HL-60 (cell line): ENCODE measurements around the gene NME3.

Experiments used
- DNase-seq, 2 experiments: peaks; one replicate each; pipeline ENCODE4 v3.0.0-alpha.2; 2010 to 2020; ENCODE audit warnings: low read depth in 1 of 2, low spot score in 1 of 2
- H3K27ac ChIP-seq: fragments of 250-450 bp; sonication (Bioruptor Pico); replicated peaks from 2 replicates; pipeline ENCODE4 v1.5.1; 2020; ENCODE audit warnings: mild to moderate bottlenecking, moderate library complexity
- H3K27me3 ChIP-seq: fragments of 250-450 bp; sonication (Bioruptor Pico); 2 replicates; pipeline ENCODE4 v1.5.1; 2021; ENCODE audit warnings: mild to moderate bottlenecking, moderate library complexity; ENCODE audit not compliant: insufficient read depth, poor library complexity, severe bottlenecking
- H3K4me3 ChIP-seq: replicated peaks from 2 replicates; pipeline ENCODE4 v1.5.1; 2011; ENCODE audit warnings: mild to moderate bottlenecking, control low read depth, low read length; ENCODE audit not compliant: insufficient read depth
- GABPA ChIP-seq: IDR thresholded peaks from 2 replicates; pipeline ENCODE4 v1.6.1; 2012; ENCODE audit warnings: low read depth
- POLR2AphosphoS5 ChIP-seq: IDR thresholded peaks from 2 replicates; pipeline ENCODE4 v1.6.1; 2012; ENCODE audit warnings: low read depth
- SPI1 ChIP-seq: IDR thresholded peaks from 2 replicates; pipeline ENCODE4 v1.6.1; 2012; ENCODE audit warnings: low read depth, mild to moderate bottlenecking, borderline replicate concordance
- TF ChIP-seq, protein P1 (sequence below): IDR thresholded peaks from 2 replicates; pipeline ENCODE4 v1.6.1; 2012; ENCODE audit warnings: low read depth; ENCODE audit not compliant: insufficient replicate concordance
- TF ChIP-seq, protein P2 (sequence below): IDR thresholded peaks from one replicate; pipeline ENCODE4 v1.5.1; 2011; ENCODE audit warnings: low read length, control low read depth, inconsistent platforms; ENCODE audit not compliant: insufficient read depth

The NME3 gene

DNA sequence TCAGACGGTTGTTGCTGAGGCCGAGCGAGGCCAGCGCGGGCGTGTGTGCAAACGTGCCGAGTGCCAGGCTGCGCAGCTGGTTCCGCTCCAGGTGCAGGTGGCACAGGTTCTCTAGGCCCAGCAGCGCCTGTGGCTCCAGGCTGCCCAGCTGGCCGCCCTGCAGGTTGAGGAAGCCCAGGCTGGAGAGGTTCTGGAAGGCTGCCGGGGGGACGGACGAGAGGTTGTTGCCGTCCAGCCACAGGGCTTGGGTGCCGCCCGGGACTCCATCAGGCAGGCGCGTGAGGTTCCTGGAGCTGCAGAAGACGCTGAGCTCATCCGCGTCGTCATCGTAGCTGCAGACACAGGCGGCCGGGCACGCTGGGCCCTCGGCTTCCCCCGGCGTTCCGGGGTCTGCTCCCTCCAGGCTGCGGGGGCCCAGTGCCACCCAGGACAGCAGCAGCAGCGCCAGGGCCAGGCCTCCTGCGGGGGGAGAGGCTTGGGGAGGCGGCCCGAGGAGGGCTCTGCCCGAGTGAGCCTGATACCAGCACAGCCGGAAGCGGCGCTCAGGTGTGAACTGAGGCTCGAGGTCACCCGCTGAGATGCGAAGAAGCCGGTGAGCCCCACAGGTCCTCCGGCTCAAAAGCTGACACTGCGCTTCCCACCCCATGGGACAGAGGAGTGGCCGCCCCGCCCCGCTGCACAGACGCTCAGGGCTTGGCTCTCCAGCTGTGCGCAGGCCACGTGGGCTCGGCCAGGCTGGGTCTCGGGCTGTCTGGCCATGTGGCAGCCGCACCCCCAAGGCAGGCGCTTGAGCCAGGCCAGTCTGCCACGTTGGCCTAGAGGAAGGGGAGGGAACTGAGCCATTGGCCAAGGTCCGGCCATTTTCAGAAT lies 20.8 kb upstream of the NME3 start:
- no peaks in the 10 kb centered on the region for H3K27me3 ChIP-seq
- TF ChIP-seq GABPA (no peak), POLR2AphosphoS5 (no peak), SPI1 (no peak)
- TF ChIP-seq, protein P1, sequence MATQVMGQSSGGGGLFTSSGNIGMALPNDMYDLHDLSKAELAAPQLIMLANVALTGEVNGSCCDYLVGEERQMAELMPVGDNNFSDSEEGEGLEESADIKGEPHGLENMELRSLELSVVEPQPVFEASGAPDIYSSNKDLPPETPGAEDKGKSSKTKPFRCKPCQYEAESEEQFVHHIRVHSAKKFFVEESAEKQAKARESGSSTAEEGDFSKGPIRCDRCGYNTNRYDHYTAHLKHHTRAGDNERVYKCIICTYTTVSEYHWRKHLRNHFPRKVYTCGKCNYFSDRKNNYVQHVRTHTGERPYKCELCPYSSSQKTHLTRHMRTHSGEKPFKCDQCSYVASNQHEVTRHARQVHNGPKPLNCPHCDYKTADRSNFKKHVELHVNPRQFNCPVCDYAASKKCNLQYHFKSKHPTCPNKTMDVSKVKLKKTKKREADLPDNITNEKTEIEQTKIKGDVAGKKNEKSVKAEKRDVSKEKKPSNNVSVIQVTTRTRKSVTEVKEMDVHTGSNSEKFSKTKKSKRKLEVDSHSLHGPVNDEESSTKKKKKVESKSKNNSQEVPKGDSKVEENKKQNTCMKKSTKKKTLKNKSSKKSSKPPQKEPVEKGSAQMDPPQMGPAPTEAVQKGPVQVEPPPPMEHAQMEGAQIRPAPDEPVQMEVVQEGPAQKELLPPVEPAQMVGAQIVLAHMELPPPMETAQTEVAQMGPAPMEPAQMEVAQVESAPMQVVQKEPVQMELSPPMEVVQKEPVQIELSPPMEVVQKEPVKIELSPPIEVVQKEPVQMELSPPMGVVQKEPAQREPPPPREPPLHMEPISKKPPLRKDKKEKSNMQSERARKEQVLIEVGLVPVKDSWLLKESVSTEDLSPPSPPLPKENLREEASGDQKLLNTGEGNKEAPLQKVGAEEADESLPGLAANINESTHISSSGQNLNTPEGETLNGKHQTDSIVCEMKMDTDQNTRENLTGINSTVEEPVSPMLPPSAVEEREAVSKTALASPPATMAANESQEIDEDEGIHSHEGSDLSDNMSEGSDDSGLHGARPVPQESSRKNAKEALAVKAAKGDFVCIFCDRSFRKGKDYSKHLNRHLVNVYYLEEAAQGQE, result no peak
- TF ChIP-seq, protein P2, sequence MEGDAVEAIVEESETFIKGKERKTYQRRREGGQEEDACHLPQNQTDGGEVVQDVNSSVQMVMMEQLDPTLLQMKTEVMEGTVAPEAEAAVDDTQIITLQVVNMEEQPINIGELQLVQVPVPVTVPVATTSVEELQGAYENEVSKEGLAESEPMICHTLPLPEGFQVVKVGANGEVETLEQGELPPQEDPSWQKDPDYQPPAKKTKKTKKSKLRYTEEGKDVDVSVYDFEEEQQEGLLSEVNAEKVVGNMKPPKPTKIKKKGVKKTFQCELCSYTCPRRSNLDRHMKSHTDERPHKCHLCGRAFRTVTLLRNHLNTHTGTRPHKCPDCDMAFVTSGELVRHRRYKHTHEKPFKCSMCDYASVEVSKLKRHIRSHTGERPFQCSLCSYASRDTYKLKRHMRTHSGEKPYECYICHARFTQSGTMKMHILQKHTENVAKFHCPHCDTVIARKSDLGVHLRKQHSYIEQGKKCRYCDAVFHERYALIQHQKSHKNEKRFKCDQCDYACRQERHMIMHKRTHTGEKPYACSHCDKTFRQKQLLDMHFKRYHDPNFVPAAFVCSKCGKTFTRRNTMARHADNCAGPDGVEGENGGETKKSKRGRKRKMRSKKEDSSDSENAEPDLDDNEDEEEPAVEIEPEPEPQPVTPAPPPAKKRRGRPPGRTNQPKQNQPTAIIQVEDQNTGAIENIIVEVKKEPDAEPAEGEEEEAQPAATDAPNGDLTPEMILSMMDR, result no peak
- no peak for DNase-seq
- H3K27ac ChIP-seq, result no peak overlapping the region
- no peak overlapping the region for H3K4me3 ChIP-seq

DNA sequence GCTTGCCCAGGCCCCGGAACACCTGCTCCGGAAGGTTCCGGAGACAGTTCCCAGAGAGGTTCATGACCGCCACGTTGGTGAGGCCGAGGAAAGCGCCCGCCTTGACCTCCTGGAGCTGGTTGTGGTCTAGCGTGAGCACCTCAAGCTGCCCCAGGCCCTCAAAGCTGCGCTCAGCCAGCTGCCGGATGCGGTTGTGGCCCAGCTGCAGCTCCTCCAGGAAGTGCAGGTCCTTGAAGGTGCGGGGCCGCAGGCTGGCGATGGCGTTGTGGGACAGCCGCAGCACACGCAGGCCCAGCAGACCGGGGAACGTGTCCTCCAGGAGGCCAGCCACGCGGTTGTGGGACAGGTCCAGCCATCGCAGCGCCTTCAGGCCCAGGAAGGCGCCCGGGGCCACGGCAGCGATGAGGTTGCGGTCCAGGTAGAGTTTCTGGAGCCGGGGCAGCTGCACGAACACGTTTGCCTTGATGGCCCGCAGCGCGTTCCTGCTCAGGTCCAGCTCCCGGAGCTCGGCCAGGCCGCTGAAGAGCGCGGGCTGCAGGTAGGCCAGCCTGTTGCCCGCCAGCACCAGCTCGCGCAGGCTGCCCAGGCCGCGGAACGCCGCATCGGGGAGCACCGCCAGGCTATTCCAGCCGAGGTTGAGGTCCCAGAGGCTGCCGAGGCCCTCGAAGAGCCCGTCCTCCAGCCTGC lies 20.1 kb upstream of the NME3 start:
- no peak overlapping the region for H3K27ac ChIP-seq
- TF ChIP-seq POLR2AphosphoS5 (no peak), SPI1 (no peak), GABPA (no peak)
- TF ChIP-seq, protein P2, result no peak
- TF ChIP-seq, protein P1, result no peak
- no peaks in the 10 kb centered on the region for H3K27me3 ChIP-seq
- no peak overlapping the region for H3K4me3 ChIP-seq
- no peak for DNase-seq

DNA sequence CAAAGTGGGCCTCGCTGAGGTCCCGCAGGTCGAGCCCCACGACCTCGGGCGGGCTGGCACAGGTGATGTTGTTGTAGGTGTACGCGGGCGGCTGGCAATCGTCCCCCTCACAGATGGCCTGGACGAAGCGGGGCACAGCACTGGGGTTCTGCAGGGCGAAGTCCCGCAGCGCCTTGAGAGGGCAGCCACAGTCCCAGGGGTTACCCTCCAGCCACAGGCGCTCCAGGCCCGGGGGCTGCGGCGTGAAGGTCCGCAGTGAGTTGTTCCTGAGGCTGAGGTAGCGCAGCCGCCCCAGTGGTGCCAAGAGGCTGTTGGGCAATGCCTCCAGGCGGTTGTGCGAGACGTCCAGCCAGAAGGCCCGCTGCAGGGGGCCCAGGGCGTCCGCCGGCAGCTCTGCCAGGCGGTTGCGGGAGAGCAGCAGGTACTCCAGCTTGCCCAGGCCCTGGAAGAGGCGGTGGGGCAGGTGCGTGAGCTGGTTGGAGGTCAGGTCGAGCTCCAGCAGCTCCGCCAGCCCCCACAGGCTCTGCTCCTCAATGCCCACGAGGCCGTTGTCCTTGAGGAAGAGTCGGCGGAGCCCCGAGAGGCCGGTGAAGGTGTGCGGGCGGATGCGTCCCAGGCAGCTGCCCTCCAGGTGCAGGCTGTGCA lies 19.4 kb upstream of the NME3 start:
- Histone ChIP-seq H3K27me3 (no peaks in the 10 kb centered on the region), H3K4me3 (no peak overlapping the region), H3K27ac (no peak overlapping the region)
- no peak for DNase-seq
- TF ChIP-seq, protein P1, result no peak
- no peak for TF ChIP-seq POLR2AphosphoS5
- TF ChIP-seq, protein P2, result no peak
- no peak for TF ChIP-seq SPI1
- no peak for TF ChIP-seq GABPA
